H1 (cell line): ENCODE measurements around the gene TSPAN32. TPM values are rescaled to one million over a fixed set of nuclear protein-coding genes. Genes with fewer than 3 reads are reported as not detected.

Source experiments
- CTCF ChIA-PET: fragments of 300-600 bp; sonication (Branson Sonifier 250); formaldehyde crosslinking; loops from one replicate; lab custom pipeline; 2021; ENCODE audit not compliant: partially characterized antibody; lab: Charles Lee
- POLR2A ChIA-PET: fragments of 300-600 bp; sonication (Branson Sonifier 250); formaldehyde crosslinking; loops from one replicate; lab custom pipeline; 2021; ENCODE audit warnings: inconsistent platforms; ENCODE audit not compliant: partially characterized antibody; lab: Charles Lee
- DNase-seq, 2 experiments: peaks; one replicate each; pipeline versions ENCODE4 v3.0.0 to v3.0.0-alpha.2; 2010 to 2022; ENCODE audit warnings: low spot score in 2 of 2, low read depth in 1 of 2, mixed read lengths in 1 of 2
- FAIRE-seq: peaks from 2 replicates; lab custom pipeline; 2011; peaks lifted over from hg19 to GRCh38; lab: Jason Lieb, UNC
- H2AFZ ChIP-seq: 2 replicates; pipeline ENCODE4 v1.8.1; 2012; ENCODE audit warnings: low read length, inconsistent platforms
- H2AK5ac ChIP-seq: 2 replicates; pipeline ENCODE4 v1.6.1; 2013; ENCODE audit warnings: low read depth, low read length
- H2BK120ac ChIP-seq: replicated peaks from 2 replicates; pipeline ENCODE3; 2013; ENCODE audit warnings: low read depth, low read length, inconsistent platforms
- H2BK12ac ChIP-seq: 2 replicates; pipeline ENCODE4 v1.6.1; 2013; ENCODE audit warnings: low read depth, low read length
- H2BK15ac ChIP-seq: 2 replicates; pipeline ENCODE4 v1.6.1; 2013; ENCODE audit warnings: low read length
- H2BK20ac ChIP-seq: 2 replicates; pipeline ENCODE4 v1.6.1; 2013; ENCODE audit warnings: low read length
- H2BK5ac ChIP-seq: 2 replicates; pipeline ENCODE4 v1.6.1; 2013; ENCODE audit warnings: low read depth, low read length
- H3K14ac ChIP-seq: 2 replicates; pipeline ENCODE4 v1.6.1; 2013; ENCODE audit warnings: inconsistent platforms; ENCODE audit not compliant: insufficient read length
- H3K18ac ChIP-seq: 2 replicates; pipeline ENCODE4 v1.6.1; 2013; ENCODE audit warnings: low read length; ENCODE audit errors: extremely low read depth
- H3K23ac ChIP-seq: 2 replicates; pipeline ENCODE4 v1.6.1; 2013; ENCODE audit warnings: inconsistent platforms; ENCODE audit not compliant: insufficient read length
- H3K23me2 ChIP-seq: 2 replicates; pipeline ENCODE4 v1.6.1; 2013; ENCODE audit warnings: low read depth, low read length
- H3K27ac ChIP-seq: 2 replicates; pipeline ENCODE4 v1.6.1; 2011; ENCODE audit warnings: low read depth, low read length, inconsistent platforms
- H3K27me3 ChIP-seq, 4 experiments: replicated peaks in 1 of 4; 1 replicate in 1 of 4; 2 replicates in 3 of 4; pipeline versions ENCODE4 v1.6.1 to v1.8.1; 2011 to 2013; ENCODE audit warnings: low read length in 3 of 4, mild to moderate bottlenecking in 3 of 4, inconsistent platforms in 2 of 4, mixed read lengths in 2 of 4, moderate library complexity in 1 of 4; ENCODE audit not compliant: control insufficient read depth in 3 of 4, insufficient read depth in 3 of 4; ENCODE audit errors: extremely low read depth in 1 of 4
- H3K36me3 ChIP-seq, 4 experiments: 2 replicates each; pipeline versions ENCODE4 v1.6.1 to v1.8.1; 2011 to 2013; ENCODE audit warnings: mild to moderate bottlenecking in 4 of 4, low read length in 3 of 4, moderate library complexity in 2 of 4, control low read depth in 1 of 4, inconsistent platforms in 1 of 4; ENCODE audit not compliant: insufficient read depth in 4 of 4, control insufficient read depth in 2 of 4
- H3K4ac ChIP-seq: replicated peaks from 2 replicates; pipeline ENCODE3; 2013; ENCODE audit warnings: low read length, low read depth, mixed read lengths, inconsistent platforms; ENCODE audit not compliant: insufficient read length
- H3K4me1 ChIP-seq, 4 experiments: replicated peaks in 1 of 4; 1 replicate in 1 of 4; 2 replicates in 3 of 4; pipeline versions ENCODE4 v1.6.1 to v1.8.1; 2011 to 2013; ENCODE audit warnings: low read length in 3 of 4, inconsistent platforms in 2 of 4, mixed read lengths in 1 of 4; ENCODE audit not compliant: insufficient read depth in 4 of 4, control insufficient read depth in 3 of 4
- H3K4me2 ChIP-seq, 2 experiments: 2 replicates each; pipeline versions ENCODE4 v1.6.1 to v1.8.1; 2011 to 2013; ENCODE audit warnings: low read depth in 2 of 2, low read length in 2 of 2, control low read depth in 1 of 2, inconsistent platforms in 1 of 2, mild to moderate bottlenecking in 1 of 2; ENCODE audit not compliant: insufficient read depth in 1 of 2
- H3K4me3 ChIP-seq, 4 experiments: fragments of 200-600, 300-600 bp in 1 of 4; sonication (generic), shearing (Covaris generic), sonication (Bioruptor Twin) in 1 of 4; 2 replicates each; pipeline versions ENCODE4 v1.5.1 to v1.8.1; 2011 to 2016; ENCODE audit warnings: low read length in 4 of 4, low read depth in 3 of 4, control low read depth in 2 of 4, inconsistent platforms in 2 of 4, mild to moderate bottlenecking in 2 of 4, mixed read lengths in 1 of 4, moderate library complexity in 1 of 4; ENCODE audit not compliant: insufficient read depth in 2 of 4; ENCODE audit errors: extremely low read depth in 1 of 4
- H3K56ac ChIP-seq: replicated peaks from 2 replicates; pipeline ENCODE3; 2013; ENCODE audit warnings: low read depth, mild to moderate bottlenecking, mixed read lengths, low read length, inconsistent platforms; ENCODE audit not compliant: insufficient read length
- H3K79me1 ChIP-seq: 2 replicates; pipeline ENCODE4 v1.6.1; 2013; ENCODE audit warnings: low read depth, low read length, control low read depth
- H3K79me2 ChIP-seq, 2 experiments: 2 replicates each; pipeline versions ENCODE4 v1.6.1 to v1.8.1; 2012 to 2013; ENCODE audit warnings: low read length in 2 of 2, mild to moderate bottlenecking in 2 of 2, inconsistent platforms in 1 of 2; ENCODE audit not compliant: insufficient read depth in 2 of 2, control insufficient read depth in 1 of 2
- H3K9ac ChIP-seq, 4 experiments: replicated peaks in 1 of 4; 1 replicate in 1 of 4; 2 replicates in 3 of 4; pipeline versions ENCODE4 v1.6.1 to v1.8.1; 2011 to 2013; ENCODE audit warnings: low read depth in 3 of 4, low read length in 3 of 4, control low read depth in 2 of 4, mild to moderate bottlenecking in 2 of 4, moderate library complexity in 2 of 4, inconsistent platforms in 1 of 4; ENCODE audit errors: extremely low read depth in 1 of 4
- H3K9me3 ChIP-seq, 2 experiments: 2 replicates each; pipeline versions ENCODE4 v1.6.1 to v1.8.1; 2012 to 2013; ENCODE audit warnings: mild to moderate bottlenecking in 2 of 2, moderate library complexity in 2 of 2, control low read depth in 1 of 2, inconsistent platforms in 1 of 2, low read depth in 1 of 2, low read length in 1 of 2, mixed read lengths in 1 of 2; ENCODE audit not compliant: insufficient read depth in 2 of 2
- H4K20me1 ChIP-seq, 2 experiments: replicated peaks in 1 of 2; 2 replicates each; pipeline versions ENCODE3 to v1.8.1; 2011 to 2013; ENCODE audit warnings: inconsistent platforms in 2 of 2, low read length in 2 of 2, mild to moderate bottlenecking in 1 of 2; ENCODE audit not compliant: insufficient read depth in 2 of 2, control insufficient read depth in 1 of 2
- H4K5ac ChIP-seq: 2 replicates; pipeline ENCODE4 v1.6.1; 2013; ENCODE audit warnings: low read length, low read depth, mixed read lengths, inconsistent platforms; ENCODE audit not compliant: insufficient read length
- H4K8ac ChIP-seq: 2 replicates; pipeline ENCODE4 v1.8.0; 2013; ENCODE audit warnings: mild to moderate bottlenecking, moderate library complexity, low read length, inconsistent platforms; ENCODE audit not compliant: insufficient read depth; ENCODE audit errors: extremely low read depth
- H4K91ac ChIP-seq: replicated peaks from 2 replicates; pipeline ENCODE3; 2013; ENCODE audit warnings: low read length, mixed read lengths, inconsistent platforms; ENCODE audit not compliant: insufficient read length
- KDM1A ChIP-seq: fragments of 200-600, 300-600 bp; sonication (generic); IDR thresholded peaks from 2 replicates; pipeline ENCODE4 v1.7.1; 2016; ENCODE audit warnings: mild to moderate bottlenecking, low read length, borderline replicate concordance
- WGBS, 2 experiments: shearing (Covaris generic) in 1 of 2; methylation state at CpG; one replicate each; pipeline versions ENCODE4 v1.1.6 to v1.1.7; 2013 to 2015; ENCODE audit warnings: low lambda C conversion rate in 2 of 2, mixed read lengths in 2 of 2, inconsistent platforms in 1 of 2, low coverage in 1 of 2, missing lambda C conversion rate in 1 of 2; ENCODE audit not compliant: insufficient replicate concordance in 2 of 2, insufficient coverage in 1 of 2, insufficient read length in 1 of 2; ENCODE audit errors: extremely low coverage in 1 of 2, missing lambda C conversion rate in 1 of 2; 5-methylcytosine and 5-hydroxymethylcytosine counted together
- polyA plus RNA-seq, 7 experiments: library from polyadenylated mRNA; depleted of rRNA in 3 of 7; stranded (reverse) in 5 of 7; unstranded in 2 of 7; fragments of >200 nt in 5 of 7; fragments of 200-250 nt in 2 of 7; gene quantifications; 1 replicate in 5 of 7; 2 replicates in 1 of 7; 4 replicates in 1 of 7; pipeline versions ENCODE4 v1.2.1 to v1.2.3, GENCODE V29; 2011 to 2013; ENCODE audit warnings: missing spikeins in 2 of 7, mixed read lengths in 2 of 7
- total RNA-seq: library from RNA; stranded (reverse); fragmentation: NEBNext Ultra II Directional; extraction: Animal tissue kit (Norgen Biotek cat#: 25700); gene quantifications from 2 replicates; pipeline ENCODE4 v1.2.1, GENCODE V29; 2021
- TF ChIP-seq, protein P1 (sequence below), 3 experiments: IDR thresholded peaks; 1 replicate in 2 of 3; 2 replicates in 1 of 3; pipeline versions ENCODE4 v1.5.1 to v1.6.1; 2011; ENCODE audit warnings: low read length in 3 of 3, mild to moderate bottlenecking in 3 of 3, inconsistent platforms in 2 of 3, low read depth in 1 of 3, moderate library complexity in 1 of 3; ENCODE audit not compliant: insufficient read depth in 1 of 3; ENCODE audit errors: control extremely low read depth in 1 of 3

Gene TSPAN32
- total and polyA plus RNA-seq, 2 of the 8 experiments (the other 6 are each of a cell fraction or from before 2014, with no cell fraction given), result not detected

DNA sequence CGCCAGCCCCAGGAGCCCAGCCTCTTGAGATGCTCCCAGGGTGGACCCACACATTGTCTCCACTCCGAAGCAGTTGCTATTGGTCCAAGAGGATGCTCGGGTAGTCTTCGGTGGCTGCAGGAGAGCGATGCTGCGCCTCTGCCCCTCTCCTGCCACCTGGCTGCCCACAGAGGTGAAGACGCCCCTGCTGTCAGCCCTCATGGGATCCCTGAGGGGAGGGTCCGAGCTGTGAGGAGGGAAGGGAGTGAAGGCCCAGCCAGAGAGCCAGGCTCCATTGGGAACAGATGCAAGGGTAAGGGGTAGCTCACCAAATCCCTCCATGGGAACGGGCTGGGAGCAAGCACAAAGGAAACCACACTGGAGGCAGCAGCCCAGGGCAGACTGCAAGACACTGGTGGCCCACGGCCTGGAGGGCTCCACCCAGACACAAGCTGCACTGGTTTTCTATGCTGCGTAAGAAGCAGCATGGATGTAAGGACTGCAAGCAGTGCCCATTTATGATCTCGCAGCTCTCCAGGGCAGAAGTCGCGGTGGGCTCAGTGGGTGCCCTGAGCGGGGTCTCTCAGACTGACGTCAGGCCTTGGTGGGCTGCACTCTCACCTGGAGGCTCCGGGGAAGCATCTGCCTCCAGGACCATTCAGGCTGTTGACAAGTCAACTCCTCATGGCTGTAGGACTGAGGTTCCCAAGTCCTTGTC is 15.7 kb downstream of the TSPAN32 start:
- ChIA-PET CTCF (interaction anchor here (1.0 to 3.8 kb wide), 11 partner anchors 9 to 148 kb away, joined by 3 to 34 read pairs (median 5); no protein-coding TSS in a partner anchor), POLR2A (interaction anchor here (0.6 to 1.1 kb wide), 3 partner anchors 60 to 174 kb away, joined by 3 to 5 read pairs (median 3); no protein-coding TSS in a partner anchor)
- H3K36me3 ChIP-seq, result no peaks in the 10 kb centered on the region
- no peak overlapping the region for H3K27ac ChIP-seq
- no peaks in the 10 kb centered on the region for H3K23me2 ChIP-seq
- no peak overlapping the region for H2BK120ac ChIP-seq
- H3K4ac ChIP-seq, result no peak overlapping the region
- H3K79me2 ChIP-seq, result no peaks in the 10 kb centered on the region
- no peak overlapping the region for H3K9ac ChIP-seq
- H3K56ac ChIP-seq, result no peak overlapping the region
- FAIRE-seq, result no peak
- no peaks in the 10 kb centered on the region; a peak in 1 of 4 replicates for H3K9me3 ChIP-seq
- H3K4me2 ChIP-seq, result no peak overlapping the region
- H3K79me1 ChIP-seq, result no peaks in the 10 kb centered on the region
- H3K4me3 ChIP-seq, result no peak overlapping the region
- H2AK5ac ChIP-seq, result no peak overlapping the region
- H3K14ac ChIP-seq, result no peak overlapping the region
- H4K91ac ChIP-seq, result no peak overlapping the region
- no peak for TF ChIP-seq KDM1A
- TF ChIP-seq, protein P1, sequence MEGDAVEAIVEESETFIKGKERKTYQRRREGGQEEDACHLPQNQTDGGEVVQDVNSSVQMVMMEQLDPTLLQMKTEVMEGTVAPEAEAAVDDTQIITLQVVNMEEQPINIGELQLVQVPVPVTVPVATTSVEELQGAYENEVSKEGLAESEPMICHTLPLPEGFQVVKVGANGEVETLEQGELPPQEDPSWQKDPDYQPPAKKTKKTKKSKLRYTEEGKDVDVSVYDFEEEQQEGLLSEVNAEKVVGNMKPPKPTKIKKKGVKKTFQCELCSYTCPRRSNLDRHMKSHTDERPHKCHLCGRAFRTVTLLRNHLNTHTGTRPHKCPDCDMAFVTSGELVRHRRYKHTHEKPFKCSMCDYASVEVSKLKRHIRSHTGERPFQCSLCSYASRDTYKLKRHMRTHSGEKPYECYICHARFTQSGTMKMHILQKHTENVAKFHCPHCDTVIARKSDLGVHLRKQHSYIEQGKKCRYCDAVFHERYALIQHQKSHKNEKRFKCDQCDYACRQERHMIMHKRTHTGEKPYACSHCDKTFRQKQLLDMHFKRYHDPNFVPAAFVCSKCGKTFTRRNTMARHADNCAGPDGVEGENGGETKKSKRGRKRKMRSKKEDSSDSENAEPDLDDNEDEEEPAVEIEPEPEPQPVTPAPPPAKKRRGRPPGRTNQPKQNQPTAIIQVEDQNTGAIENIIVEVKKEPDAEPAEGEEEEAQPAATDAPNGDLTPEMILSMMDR (IDR thresholded peaks at IDR 0.05; ENCODE audit: control extremely low read depth in 1 of 3, insufficient read depth in 1 of 3, low read depth in 1 of 3, low read length in 3 of 3), result peak in 2 of 3 experiments; percentile 3 to 20; a peak in 2 of 4 replicates
- H4K20me1 ChIP-seq, result no peaks in the 10 kb centered on the region
- H3K27me3 ChIP-seq, result peaks cover 0 to 2% (median 0%) of the 10 kb centered on the region in 4 experiments; a peak in 1 of 7 replicates
- no peak for DNase-seq
- no peak overlapping the region for H2BK12ac ChIP-seq
- no peak overlapping the region for H2AFZ ChIP-seq
- H2BK20ac ChIP-seq, result no peak overlapping the region
- H3K18ac ChIP-seq, result no peak overlapping the region
- no peak overlapping the region for H4K5ac ChIP-seq
- WGBS, 2 experiments, result 84% methylated on average over 17 of the region's 17 CpGs; no CpG with 5 or more reads in 1 of the 2 experiments
- no peak overlapping the region for H2BK15ac ChIP-seq
- no peaks in the 10 kb centered on the region for H3K4me1 ChIP-seq
- no peak overlapping the region for H3K23ac ChIP-seq
- H2BK5ac ChIP-seq, result no peak overlapping the region
- H4K8ac ChIP-seq, result no peak overlapping the region
